Panc1 (cell line): Measurements from ENCODE around the gene NIPBL. TPM values are rescaled to one million over a fixed set of nuclear protein-coding genes. Genes with fewer than 3 reads are reported as not detected.

Experiments
- ATAC-seq: fragments of 200-7000 bp; cut with Tn5 transposase; 2 replicates; pipeline ENCODE4 v1.9.1; 2020; ENCODE audit warnings: mild to moderate bottlenecking, moderate library complexity
- BruUV-seq: library from RNA; stranded (reverse); fragments of 400-500 nt; replicated peaks from 2 replicates; lab custom pipeline; 2021; lab: Mats Ljungman, UMichigan
- CTCF ChIA-PET: fragments of 300-600 bp; sonication (Branson Sonifier 250); formaldehyde crosslinking; loops from one replicate; lab custom pipeline; 2022; ENCODE audit warnings: antibody characterized with exemption; lab: Charles Lee
- POLR2A ChIA-PET: fragments of 300-600 bp; sonication (Branson Sonifier 250); formaldehyde crosslinking; loops from one replicate; lab custom pipeline; 2022; ENCODE audit warnings: antibody characterized with exemption; lab: Charles Lee
- DNase-seq: peaks from one replicate; pipeline ENCODE4 v3.0.0-alpha.2; 2010; ENCODE audit warnings: low read depth, low spot score
- H3K27ac ChIP-seq: 2 replicates; pipeline ENCODE4 v1.5.1; 2011; ENCODE audit warnings: mild to moderate bottlenecking, low read length, inconsistent platforms
- H3K27me3 ChIP-seq: fragments of 200-500 bp; sonication (Bioruptor generic); 2 replicates; pipeline ENCODE4 v1.6.0; 2014; ENCODE audit warnings: low read length, inconsistent platforms; ENCODE audit not compliant: control insufficient read depth, insufficient read depth
- H3K36me3 ChIP-seq: fragments of 200-500 bp; sonication (Bioruptor generic); 2 replicates; pipeline ENCODE4 v1.5.1; 2014; ENCODE audit warnings: inconsistent platforms, mild to moderate bottlenecking, low read length, moderate library complexity; ENCODE audit not compliant: control insufficient read depth, insufficient read depth
- H3K4me1 ChIP-seq: 2 replicates; pipeline ENCODE4 v1.5.1; 2011; ENCODE audit warnings: inconsistent platforms, mild to moderate bottlenecking, low read length, moderate library complexity; ENCODE audit not compliant: control insufficient read depth, insufficient read depth
- H3K4me3 ChIP-seq, 2 experiments: 2 replicates each; pipeline ENCODE4 v1.5.1; 2011 to 2012; ENCODE audit warnings: low read depth in 2 of 2, low read length in 2 of 2, mild to moderate bottlenecking in 2 of 2, inconsistent platforms in 1 of 2, moderate library complexity in 1 of 2
- H3K9me3 ChIP-seq: fragments of 200-500 bp; sonication (Bioruptor generic); 2 replicates; pipeline ENCODE4 v1.5.1; 2014; ENCODE audit warnings: low read depth, mild to moderate bottlenecking, inconsistent platforms, low read length, moderate library complexity; ENCODE audit not compliant: control insufficient read depth, insufficient read depth
- POLR2AphosphoS5 ChIP-seq: IDR thresholded peaks from 2 replicates; pipeline ENCODE4 v1.6.1; 2012; ENCODE audit warnings: mild to moderate bottlenecking, low read depth, low read length, moderate library complexity
- SIN3A ChIP-seq: IDR thresholded peaks from 2 replicates; pipeline ENCODE4 v1.6.1; 2012; ENCODE audit warnings: low read depth, mild to moderate bottlenecking, low read length, moderate library complexity, borderline replicate concordance; ENCODE audit not compliant: insufficient read depth
- TCF7L2 ChIP-seq: IDR thresholded peaks from 2 replicates; pipeline ENCODE4 v1.6.1; 2011; ENCODE audit warnings: mild to moderate bottlenecking, low read depth, low read length, inconsistent platforms
- in situ Hi-C: cut with HindIII; loops from 2 replicates; pipeline ENCODE4 v1.10.0; 2016; ENCODE audit warnings: low sequenced_read_pairs, low pct_unique_long_range_greater_than_20kb
- intact Hi-C: fragments of 100-400 bp; cut with micrococcal nuclease; formaldehyde crosslinking; loops from one replicate; pipeline ENCODE4 v1.10.0; 2022; ENCODE audit not compliant: unreplicated experiment
- total RNA-seq: library from RNA; stranded (reverse); gene quantifications from one replicate; pipeline ENCODE4 v1.2.1, GENCODE V29; 2021; ENCODE audit not compliant: unreplicated experiment
- TF ChIP-seq, protein P1 (sequence below), 2 experiments: IDR thresholded peaks; 2 replicates each; pipeline ENCODE4 v1.6.1; 2011 to 2012; ENCODE audit warnings: low read depth in 2 of 2, control low read depth in 1 of 2, low read length in 1 of 2, mild to moderate bottlenecking in 1 of 2, moderate library complexity in 1 of 2; ENCODE audit not compliant: insufficient read depth in 1 of 2
- TF ChIP-seq, protein P2 (sequence below): fragments of 450-650 bp; IDR thresholded peaks from 2 replicates; pipeline ENCODE4 v1.5.1; 2017; ENCODE audit warnings: mild to moderate bottlenecking

NIPBL gene
- total RNA-seq, 1 experiment from 2014 or later, result 41.6 TPM

DNA sequence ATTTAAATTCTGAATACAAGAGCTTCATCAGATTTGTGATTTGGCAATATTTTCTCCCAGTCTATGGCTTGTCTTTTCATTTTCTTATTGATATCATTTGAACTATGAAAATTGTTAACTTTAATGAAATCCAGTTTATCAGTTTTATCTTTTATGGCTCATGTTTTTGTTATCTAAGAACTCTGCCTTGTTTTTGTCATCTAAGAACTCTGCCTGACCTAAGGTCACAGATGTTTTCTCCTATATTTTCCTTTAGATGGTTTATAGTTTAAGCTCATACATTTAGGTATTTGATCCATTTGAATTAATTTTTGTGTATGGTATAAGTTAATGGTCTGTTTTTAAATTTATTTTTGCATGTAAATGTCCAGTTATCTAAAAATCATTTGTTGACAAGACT lies 52.9 kb downstream of the NIPBL start:
- H3K36me3 ChIP-seq, result no peaks in the 10 kb centered on the region
- DNase-seq, result no peak
- CTCF ChIA-PET, result interaction anchor here (0.5 kb wide), 1 partner anchor 450 kb away, joined by 6 read pairs; the partner anchor contains the start of gene WDR70
- POLR2A ChIA-PET, result no interaction called here
- in situ Hi-C loops (no loop called here), intact Hi-C loops (no loop called here)
- H3K27me3 ChIP-seq, result no peaks in the 10 kb centered on the region
- H3K27ac ChIP-seq, result no peak overlapping the region
- H3K4me1 ChIP-seq, result no peaks in the 10 kb centered on the region; the same call in 1 of the 2 replicates
- H3K9me3 ChIP-seq, result no peaks in the 10 kb centered on the region; the same call in 1 of the 2 replicates
- no peak overlapping the region for H3K4me3 ChIP-seq
- BruUV-seq, result no TSS peak
- TF ChIP-seq, protein P1, sequence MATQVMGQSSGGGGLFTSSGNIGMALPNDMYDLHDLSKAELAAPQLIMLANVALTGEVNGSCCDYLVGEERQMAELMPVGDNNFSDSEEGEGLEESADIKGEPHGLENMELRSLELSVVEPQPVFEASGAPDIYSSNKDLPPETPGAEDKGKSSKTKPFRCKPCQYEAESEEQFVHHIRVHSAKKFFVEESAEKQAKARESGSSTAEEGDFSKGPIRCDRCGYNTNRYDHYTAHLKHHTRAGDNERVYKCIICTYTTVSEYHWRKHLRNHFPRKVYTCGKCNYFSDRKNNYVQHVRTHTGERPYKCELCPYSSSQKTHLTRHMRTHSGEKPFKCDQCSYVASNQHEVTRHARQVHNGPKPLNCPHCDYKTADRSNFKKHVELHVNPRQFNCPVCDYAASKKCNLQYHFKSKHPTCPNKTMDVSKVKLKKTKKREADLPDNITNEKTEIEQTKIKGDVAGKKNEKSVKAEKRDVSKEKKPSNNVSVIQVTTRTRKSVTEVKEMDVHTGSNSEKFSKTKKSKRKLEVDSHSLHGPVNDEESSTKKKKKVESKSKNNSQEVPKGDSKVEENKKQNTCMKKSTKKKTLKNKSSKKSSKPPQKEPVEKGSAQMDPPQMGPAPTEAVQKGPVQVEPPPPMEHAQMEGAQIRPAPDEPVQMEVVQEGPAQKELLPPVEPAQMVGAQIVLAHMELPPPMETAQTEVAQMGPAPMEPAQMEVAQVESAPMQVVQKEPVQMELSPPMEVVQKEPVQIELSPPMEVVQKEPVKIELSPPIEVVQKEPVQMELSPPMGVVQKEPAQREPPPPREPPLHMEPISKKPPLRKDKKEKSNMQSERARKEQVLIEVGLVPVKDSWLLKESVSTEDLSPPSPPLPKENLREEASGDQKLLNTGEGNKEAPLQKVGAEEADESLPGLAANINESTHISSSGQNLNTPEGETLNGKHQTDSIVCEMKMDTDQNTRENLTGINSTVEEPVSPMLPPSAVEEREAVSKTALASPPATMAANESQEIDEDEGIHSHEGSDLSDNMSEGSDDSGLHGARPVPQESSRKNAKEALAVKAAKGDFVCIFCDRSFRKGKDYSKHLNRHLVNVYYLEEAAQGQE (IDR thresholded peaks at IDR 0.05; ENCODE audit: insufficient read depth in 1 of 2, low read depth in 2 of 2, low read length in 1 of 2), result no peak
- TF ChIP-seq, protein P2, sequence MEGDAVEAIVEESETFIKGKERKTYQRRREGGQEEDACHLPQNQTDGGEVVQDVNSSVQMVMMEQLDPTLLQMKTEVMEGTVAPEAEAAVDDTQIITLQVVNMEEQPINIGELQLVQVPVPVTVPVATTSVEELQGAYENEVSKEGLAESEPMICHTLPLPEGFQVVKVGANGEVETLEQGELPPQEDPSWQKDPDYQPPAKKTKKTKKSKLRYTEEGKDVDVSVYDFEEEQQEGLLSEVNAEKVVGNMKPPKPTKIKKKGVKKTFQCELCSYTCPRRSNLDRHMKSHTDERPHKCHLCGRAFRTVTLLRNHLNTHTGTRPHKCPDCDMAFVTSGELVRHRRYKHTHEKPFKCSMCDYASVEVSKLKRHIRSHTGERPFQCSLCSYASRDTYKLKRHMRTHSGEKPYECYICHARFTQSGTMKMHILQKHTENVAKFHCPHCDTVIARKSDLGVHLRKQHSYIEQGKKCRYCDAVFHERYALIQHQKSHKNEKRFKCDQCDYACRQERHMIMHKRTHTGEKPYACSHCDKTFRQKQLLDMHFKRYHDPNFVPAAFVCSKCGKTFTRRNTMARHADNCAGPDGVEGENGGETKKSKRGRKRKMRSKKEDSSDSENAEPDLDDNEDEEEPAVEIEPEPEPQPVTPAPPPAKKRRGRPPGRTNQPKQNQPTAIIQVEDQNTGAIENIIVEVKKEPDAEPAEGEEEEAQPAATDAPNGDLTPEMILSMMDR, result no peak
- no peak for TF ChIP-seq TCF7L2
- no peak for TF ChIP-seq SIN3A
- TF ChIP-seq POLR2AphosphoS5, result no peak
- no peak for ATAC-seq

- in situ Hi-C loops, result no loop called here
- no peaks in the 10 kb centered on the region for H3K9me3 ChIP-seq
- no peak for ATAC-seq
Measured at GRCh38 chr5:36932056-36932455, 55.5 kb downstream of the NIPBL start.

More at GRCh38 chr5:36932056-36932455, 55.5 kb downstream of the NIPBL start:
- CTCF ChIA-PET, result no interaction called here
- no peak for DNase-seq
- TF ChIP-seq POLR2AphosphoS5 (no peak), TCF7L2 (no peak), SIN3A (no peak)
- TF ChIP-seq, protein P2, result no peak
- intact Hi-C loops, result no loop called here
- no TSS peak for BruUV-seq
- H3K27ac ChIP-seq, result no peak overlapping the region
- no peaks in the 10 kb centered on the region for H3K36me3 ChIP-seq
- no peaks in the 10 kb centered on the region for H3K27me3 ChIP-seq
- no peak overlapping the region for H3K4me3 ChIP-seq
- H3K4me1 ChIP-seq, result peaks cover under 1% of the 10 kb centered on the region; the same call in 1 of the 2 replicates
- POLR2A ChIA-PET, result no interaction called here
